OCI-LY7 (cell line): ENCODE results near the gene NEDD4. TPM values are rescaled to one million over a fixed set of nuclear protein-coding genes. Genes with fewer than 3 reads are reported as not detected.
"Not testable (repeated sequence)": the region's sequence is repeated elsewhere in the genome, so short reads cannot be mapped to it uniquely, and the experiment has no call there.

ENCODE experiments used
- BruUV-seq: library from RNA; stranded (reverse); fragments of 400-500 nt; replicated peaks from 2 replicates; lab custom pipeline; 2021; lab: Mats Ljungman, UMichigan
- CTCF ChIA-PET: fragments of 300-600 bp; sonication (Branson Sonifier 250); formaldehyde crosslinking; loops from one replicate; lab custom pipeline; 2022; ENCODE audit warnings: antibody characterized with exemption; ENCODE audit not compliant: unreplicated experiment; lab: Charles Lee
- POLR2A ChIA-PET: fragments of 300-600 bp; sonication (Branson Sonifier 250); formaldehyde crosslinking; loops from one replicate; lab custom pipeline; 2022; ENCODE audit warnings: antibody characterized with exemption; lab: Charles Lee
- DNase-seq: peaks from one replicate; pipeline ENCODE4 v3.0.0-alpha.2; 2015; ENCODE audit warnings: low spot score
- H2AFZ ChIP-seq: fragments of 200-600 bp; sonication (generic), shearing (Covaris generic); 2 replicates; pipeline ENCODE4 v1.6.1; 2014; ENCODE audit warnings: mild to moderate bottlenecking, antibody characterized with exemption, low read length, moderate library complexity
- H3K27ac ChIP-seq: fragments of 200-600 bp; sonication (generic); 2 replicates; pipeline ENCODE4 v1.5.1; 2014; ENCODE audit warnings: mixed run types, low read depth, mild to moderate bottlenecking, moderate library complexity, low read length, inconsistent platforms; ENCODE audit not compliant: poor library complexity, severe bottlenecking
- H3K36me3 ChIP-seq: fragments of 200-600 bp; sonication (generic); 2 replicates; pipeline ENCODE4 v1.6.1; 2014; ENCODE audit warnings: mild to moderate bottlenecking, antibody characterized with exemption, low read length, moderate library complexity, mixed read lengths; ENCODE audit not compliant: insufficient read depth
- H3K4me1 ChIP-seq: fragments of 200-600 bp; sonication (generic); 2 replicates; pipeline ENCODE4 v1.5.1; 2014; ENCODE audit warnings: mild to moderate bottlenecking, low read length; ENCODE audit not compliant: insufficient read depth, poor library complexity, severe bottlenecking
- H3K4me2 ChIP-seq: fragments of 200-600 bp; sonication (generic); 2 replicates; pipeline ENCODE4 v1.6.1; 2014; ENCODE audit warnings: mild to moderate bottlenecking, low read length
- H3K4me3 ChIP-seq: fragments of 200-600 bp; sonication (generic); 2 replicates; pipeline ENCODE4 v1.5.1; 2014; ENCODE audit warnings: mild to moderate bottlenecking, low read depth, low read length; ENCODE audit not compliant: poor library complexity, severe bottlenecking
- H3K79me2 ChIP-seq: fragments of 200-600 bp; sonication (generic); 2 replicates; pipeline ENCODE4 v1.6.1; 2016; ENCODE audit warnings: low read depth, mild to moderate bottlenecking, low read length, moderate library complexity, mixed read lengths; ENCODE audit not compliant: insufficient read depth
- H3K9me2 ChIP-seq: fragments of 200-600 bp; sonication (generic); 2 replicates; pipeline ENCODE4 v1.6.1; 2016; ENCODE audit warnings: mild to moderate bottlenecking, low read length, mixed read lengths; ENCODE audit not compliant: insufficient read depth
- H3K9me3 ChIP-seq: fragments of 200-600 bp; sonication (generic); 2 replicates; pipeline ENCODE4 v1.6.1; 2014; ENCODE audit warnings: mild to moderate bottlenecking, mixed run types, low read length, mixed read lengths
- H4K20me1 ChIP-seq: fragments of 200-600 bp; sonication (generic); 2 replicates; pipeline ENCODE4 v1.6.1; 2014; ENCODE audit warnings: mild to moderate bottlenecking, antibody characterized with exemption, low read length, moderate library complexity, mixed read lengths; ENCODE audit not compliant: insufficient read depth
- intact Hi-C: fragments of 100-400 bp; cut with micrococcal nuclease; formaldehyde crosslinking; loops from one replicate; pipeline ENCODE4 v1.10.0; 2022; ENCODE audit not compliant: unreplicated experiment
- total RNA-seq, 2 experiments: library from RNA; depleted of rRNA in 1 of 2; stranded (reverse); fragments of >200 nt in 1 of 2; shearing (Covaris generic) in 1 of 2; gene quantifications; 2 replicates each; pipeline ENCODE4 v1.2.3, GENCODE V29; 2014 to 2022

Gene NEDD4
- total RNA-seq, 2 experiments from 2014 or later, result 4.8 to 12.7 TPM

DNA sequence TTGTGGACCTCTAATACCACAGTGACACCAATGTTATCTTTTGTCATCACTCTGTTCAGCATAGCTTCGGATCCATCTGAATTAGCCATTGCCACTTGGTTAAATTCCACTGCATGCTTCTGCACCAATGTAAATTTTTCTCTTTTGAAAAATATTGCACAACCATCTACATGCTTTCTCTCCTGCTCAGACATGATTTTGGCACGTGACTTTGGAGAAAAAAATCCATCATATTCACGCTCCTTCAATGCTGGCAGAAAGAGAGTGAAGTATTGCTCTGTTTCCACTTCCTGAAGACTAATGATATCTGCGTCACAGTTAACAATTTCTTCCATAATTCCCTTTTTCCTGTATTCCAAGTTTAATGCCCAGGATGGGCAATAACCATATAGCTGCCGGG, 13.0 kb upstream of the NEDD4 start:
- H2AFZ ChIP-seq, BruUV-seq, H3K9me2 ChIP-seq, H3K9me3 ChIP-seq, H3K27ac ChIP-seq, intact Hi-C loops, H3K36me3 ChIP-seq, H3K4me2 ChIP-seq, DNase-seq, H3K79me2 ChIP-seq, H3K4me1 ChIP-seq, H3K4me3 ChIP-seq, CTCF ChIA-PET, H4K20me1 ChIP-seq: not testable (repeated sequence)
- POLR2A ChIA-PET, result interaction anchor here (0.9 kb wide), 1 partner anchor 25 kb away, joined by 3 read pairs; no protein-coding TSS in a partner anchor

DNA sequence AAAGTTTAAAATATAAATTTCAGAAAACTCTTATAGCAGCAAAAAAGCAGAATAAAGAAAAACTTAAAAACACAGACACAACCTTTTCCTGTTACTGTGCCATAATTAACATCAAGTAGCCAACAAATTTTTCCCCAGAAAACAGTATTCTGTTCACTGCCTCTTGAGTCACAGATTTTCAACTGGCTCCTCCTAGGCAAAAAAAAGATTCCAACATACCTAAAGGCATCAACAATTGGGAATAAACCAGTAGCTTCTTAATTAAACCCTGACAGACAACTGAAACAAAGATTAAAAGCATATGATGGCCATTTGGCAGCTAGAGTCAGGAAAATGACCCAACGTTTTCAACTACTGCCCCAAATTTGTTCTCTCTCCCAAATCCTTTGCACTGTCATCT, 10.9 kb upstream of the NEDD4 start:
- BruUV-seq, H3K9me3 ChIP-seq, H3K4me3 ChIP-seq, intact Hi-C loops, H2AFZ ChIP-seq, H3K36me3 ChIP-seq, H3K27ac ChIP-seq, H3K79me2 ChIP-seq, H3K9me2 ChIP-seq, H3K4me1 ChIP-seq, H3K4me2 ChIP-seq, DNase-seq, CTCF ChIA-PET, POLR2A ChIA-PET, H4K20me1 ChIP-seq: not testable (repeated sequence)

DNA sequence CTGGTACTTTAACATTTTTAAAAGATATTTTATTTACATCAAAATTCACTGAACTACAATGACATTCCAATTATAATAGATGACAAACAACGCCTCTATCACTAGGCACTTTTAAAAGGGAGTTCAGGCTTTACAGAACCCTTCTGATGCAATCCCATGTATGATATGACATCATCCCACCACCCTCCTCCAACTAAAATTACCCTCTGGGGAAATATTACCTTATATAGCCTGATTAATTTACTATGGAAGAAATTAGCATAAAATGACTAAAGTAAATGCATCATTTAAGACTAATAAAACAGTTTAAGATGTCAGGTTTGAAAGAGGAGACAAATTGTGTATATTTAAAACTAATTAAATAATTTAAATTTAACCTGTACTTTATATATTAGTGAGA, 10.4 kb upstream of the NEDD4 start:
- intact Hi-C loops, POLR2A ChIA-PET: not testable (repeated sequence)

DNA sequence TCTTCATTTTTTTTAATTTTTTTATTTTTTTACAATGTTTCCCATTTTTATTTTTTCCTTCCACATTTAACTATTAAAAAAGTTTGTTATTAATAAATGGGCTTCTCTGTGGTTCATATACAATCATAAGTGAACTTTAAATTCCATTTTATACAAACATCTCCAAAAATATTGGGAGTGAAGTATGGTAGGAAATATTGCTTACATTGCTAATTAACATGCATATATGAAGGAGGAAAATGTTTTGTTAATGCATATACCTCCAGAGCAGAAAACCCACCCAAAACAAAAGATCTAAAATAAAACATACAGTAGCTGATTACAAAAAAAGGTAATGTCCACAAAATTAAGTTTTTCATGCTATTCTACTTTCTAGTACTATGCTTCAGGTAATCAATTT, 9.9 kb upstream of the NEDD4 start:
- intact Hi-C loops, H4K20me1 ChIP-seq, H3K27ac ChIP-seq, H3K9me3 ChIP-seq, H3K4me2 ChIP-seq, POLR2A ChIA-PET, BruUV-seq, H3K4me3 ChIP-seq, H3K9me2 ChIP-seq, DNase-seq, H2AFZ ChIP-seq, H3K4me1 ChIP-seq, CTCF ChIA-PET, H3K79me2 ChIP-seq, H3K36me3 ChIP-seq: not testable (repeated sequence)

More for the DNA sequence above, 10.4 kb upstream of the NEDD4 start:
- BruUV-seq, DNase-seq, H3K9me2 ChIP-seq, H2AFZ ChIP-seq, H3K4me1 ChIP-seq, H3K4me2 ChIP-seq, H3K9me3 ChIP-seq, H4K20me1 ChIP-seq, H3K4me3 ChIP-seq, H3K79me2 ChIP-seq, H3K36me3 ChIP-seq, CTCF ChIA-PET, H3K27ac ChIP-seq: not testable (repeated sequence)
